ENCODE data around the gene PPP1R11. TPM values are rescaled to one million over a fixed set of nuclear protein-coding genes. Genes with fewer than 3 reads are reported as not detected.

The PPP1R11 gene
- total and polyA plus RNA-seq, 9 of the 15 experiments (the other 6 are each of a cell fraction or from before 2014, with no cell fraction given): 17.8 to 94.8 (median 44.6) TPM

DNA sequence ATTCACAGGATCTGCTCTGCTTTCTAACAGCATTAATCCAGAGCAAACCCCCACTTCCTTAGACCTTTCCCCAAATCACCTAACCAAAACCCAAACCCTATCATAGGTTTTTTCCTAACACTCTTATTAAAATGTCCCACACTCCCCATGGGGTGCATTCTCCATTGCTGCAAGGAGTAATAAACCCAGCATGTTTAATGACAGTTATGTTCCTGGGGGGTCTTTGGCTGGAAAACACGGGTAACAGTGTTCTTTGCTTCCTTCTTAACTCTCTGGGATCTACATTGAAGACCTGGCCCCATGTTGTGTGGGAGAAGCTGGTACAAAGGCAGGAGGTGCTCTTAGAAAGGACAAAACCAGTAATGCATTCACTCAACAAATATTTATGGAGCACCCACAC lies 29.8 kb downstream of the PPP1R11 start (continued):
- TF ChIP-seq, protein P1, sequence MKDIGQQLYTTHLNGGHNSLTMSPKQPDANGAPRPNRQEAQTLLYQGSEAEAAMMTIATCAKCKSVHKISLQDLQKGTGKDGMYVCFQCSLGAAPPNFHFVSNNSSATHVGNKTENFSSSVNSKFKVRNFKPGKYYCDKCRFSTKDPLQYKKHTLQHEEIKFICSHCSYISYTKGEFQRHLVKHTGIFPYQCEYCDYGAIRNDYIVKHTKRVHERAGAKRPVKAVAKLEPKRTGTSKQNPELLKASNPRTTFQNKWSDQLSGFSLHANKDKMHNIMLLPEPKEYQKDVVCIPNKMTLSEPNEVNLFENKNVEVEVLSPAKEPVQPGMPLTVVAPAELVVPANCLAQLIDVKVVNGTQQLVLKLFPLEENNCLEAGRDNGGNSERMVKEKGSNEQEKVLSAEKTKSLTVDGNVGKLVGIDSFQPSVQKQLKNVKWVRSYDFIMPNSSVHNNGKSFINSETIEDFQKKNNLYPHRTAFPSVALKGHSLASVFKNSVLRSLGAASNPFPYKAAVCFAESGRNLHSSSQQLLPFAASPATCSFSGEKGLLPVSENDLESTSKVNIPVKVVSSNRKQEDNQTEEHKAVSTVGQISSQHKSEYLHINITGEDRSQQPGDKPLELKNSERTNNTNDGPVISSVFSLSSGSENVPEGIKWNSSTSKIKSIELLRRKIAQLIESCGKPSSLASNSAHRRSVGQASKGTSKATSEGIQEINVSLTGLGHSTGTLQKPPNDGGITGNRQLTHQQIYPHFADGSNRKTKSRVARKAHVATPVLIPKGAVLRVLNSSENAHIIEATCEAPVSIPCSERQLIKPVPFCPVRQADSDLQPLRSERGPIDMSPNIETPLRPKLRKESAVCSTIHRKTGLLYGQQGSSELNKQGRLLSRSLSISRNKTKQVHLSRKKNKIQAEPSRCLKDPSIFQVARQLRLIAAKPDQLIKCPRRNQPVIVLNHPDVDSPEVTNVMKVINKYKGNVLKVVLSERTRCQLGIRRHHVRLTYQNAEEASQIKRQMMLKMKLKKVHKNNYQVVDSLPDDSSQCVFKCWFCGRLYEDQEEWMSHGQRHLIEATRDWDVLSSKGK (CRISPR knock-in tag; IDR thresholded peaks at IDR 0.05): no peak
- no peak for TF ChIP-seq NCOA1 (IDR thresholded peaks at IDR 0.05; ENCODE audit: low read depth)
- no peak for TF ChIP-seq MECOM (CRISPR knock-in tag; IDR thresholded peaks at IDR 0.05)

DNA sequence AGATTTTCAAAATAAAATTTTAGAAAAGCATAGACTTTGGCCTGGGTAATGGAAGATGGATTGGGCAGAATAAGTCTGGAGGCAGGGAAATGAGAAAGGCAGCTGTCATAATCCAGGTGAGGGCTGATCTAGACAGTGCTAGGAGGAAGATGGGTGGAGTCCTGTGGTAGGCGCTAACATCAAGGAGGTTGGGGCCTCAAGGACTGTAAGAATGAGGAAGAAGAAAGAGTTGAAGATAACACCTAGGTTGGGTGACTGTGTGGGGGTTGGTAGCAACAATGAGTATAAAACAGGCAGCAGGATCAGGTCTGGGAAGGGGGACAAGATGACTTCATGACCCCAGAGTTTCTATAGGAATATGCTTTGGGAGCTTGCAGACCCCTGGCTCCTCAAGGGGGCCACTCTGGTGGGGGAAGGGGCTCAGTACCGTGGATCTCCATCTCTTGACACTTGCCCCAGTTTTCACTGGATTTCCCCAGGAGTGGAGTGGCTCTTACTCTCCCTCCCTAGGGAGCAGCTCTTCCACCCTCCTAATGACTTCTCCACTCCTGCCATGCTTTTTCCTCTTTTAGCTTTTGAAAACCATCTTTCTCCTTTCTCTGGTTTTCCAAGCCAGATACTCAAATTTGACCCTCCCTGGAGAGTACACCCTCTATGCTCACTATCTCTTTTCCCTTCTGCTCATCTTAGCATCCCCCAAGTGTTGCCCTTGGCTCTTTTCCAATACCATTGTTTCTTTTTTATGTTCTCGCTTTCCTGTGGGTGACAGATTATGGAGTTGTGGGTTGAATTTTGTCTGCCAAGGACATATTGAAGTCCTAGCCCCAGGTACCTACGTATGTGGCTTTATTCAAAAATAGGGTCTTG lies 31.1 kb downstream of the PPP1R11 start:
- no peak for FAIRE-seq
- ChIA-PET CTCF (ENCODE audit: low intra/inter-chr PET ratio) (no interaction called here), POLR2A (no interaction called here)
- H4K20me1 ChIP-seq (replicated peaks; ENCODE audit: control insufficient read depth, insufficient read depth, low read length): no peaks in the 10 kb centered on the region
- ATAC-seq: peak; percentile 29; the same call in 1 of the 3 replicates
- H3K36me3 ChIP-seq (ENCODE audit: control insufficient read depth, insufficient read depth, low read length): no peaks in the 10 kb centered on the region
- peak in 2 of 4 experiments; percentile 40 to 47 for DNase-seq (ENCODE audit: extremely low read depth in 1 of 4, low spot score in 3 of 4)
- no peaks in the 10 kb centered on the region for H3K9me1 ChIP-seq (ENCODE audit: control insufficient read depth, insufficient read depth, low read length)
- intact Hi-C loops (cut with micrococcal nuclease) (no loop called here), in situ Hi-C loops (cut with MboI) (no loop called here)
- H3K79me2 ChIP-seq (ENCODE audit: control insufficient read depth, insufficient read depth, low read length): no peaks in the 10 kb centered on the region
- H3K9ac ChIP-seq (ENCODE audit: insufficient read depth in 1 of 2, low read depth in 2 of 2, low read length in 2 of 2): no peak overlapping the region
- peak overlapping the region; percentile 46; the same call in 1 of the 2 replicates for H2AFZ ChIP-seq (ENCODE audit: low read depth, low read length)
- H3K4me1 ChIP-seq (replicated peaks in 1 of 2; ENCODE audit: control insufficient read depth in 2 of 2, insufficient read depth in 2 of 2, low read length in 2 of 2): peaks cover 38 to 40% of the 10 kb centered on the region in 2 experiments
- H3K27ac ChIP-seq (ENCODE audit: extremely low read depth, low read depth, low read length): no peak overlapping the region
- peak overlapping the region; percentile 17; the same call in 1 of the 2 replicates for H3K4me2 ChIP-seq (ENCODE audit: insufficient read depth, low read length)
- no peak overlapping the region for H3K4me3 ChIP-seq
- no peaks in the 10 kb centered on the region for H3K9me3 ChIP-seq (replicated peaks; ENCODE audit: control insufficient read depth, insufficient read depth, low read depth, low read length)
- 17% methylated on average over 4 of the region's 4 CpGs for WGBS (ENCODE audit: insufficient coverage, low coverage, missing lambda C conversion rate)
- BruUV-seq (replicated peaks): no TSS peak
- H3K27me3 ChIP-seq (ENCODE audit: control insufficient read depth in 2 of 2, insufficient read depth in 2 of 2, low read length in 2 of 2): peaks cover 17 to 18% of the 10 kb centered on the region in 2 experiments; a peak in 4 of 5 replicates
- TF ChIP-seq LARP7 (IDR thresholded peaks at IDR 0.05): no peak
- TF ChIP-seq, protein P2, sequence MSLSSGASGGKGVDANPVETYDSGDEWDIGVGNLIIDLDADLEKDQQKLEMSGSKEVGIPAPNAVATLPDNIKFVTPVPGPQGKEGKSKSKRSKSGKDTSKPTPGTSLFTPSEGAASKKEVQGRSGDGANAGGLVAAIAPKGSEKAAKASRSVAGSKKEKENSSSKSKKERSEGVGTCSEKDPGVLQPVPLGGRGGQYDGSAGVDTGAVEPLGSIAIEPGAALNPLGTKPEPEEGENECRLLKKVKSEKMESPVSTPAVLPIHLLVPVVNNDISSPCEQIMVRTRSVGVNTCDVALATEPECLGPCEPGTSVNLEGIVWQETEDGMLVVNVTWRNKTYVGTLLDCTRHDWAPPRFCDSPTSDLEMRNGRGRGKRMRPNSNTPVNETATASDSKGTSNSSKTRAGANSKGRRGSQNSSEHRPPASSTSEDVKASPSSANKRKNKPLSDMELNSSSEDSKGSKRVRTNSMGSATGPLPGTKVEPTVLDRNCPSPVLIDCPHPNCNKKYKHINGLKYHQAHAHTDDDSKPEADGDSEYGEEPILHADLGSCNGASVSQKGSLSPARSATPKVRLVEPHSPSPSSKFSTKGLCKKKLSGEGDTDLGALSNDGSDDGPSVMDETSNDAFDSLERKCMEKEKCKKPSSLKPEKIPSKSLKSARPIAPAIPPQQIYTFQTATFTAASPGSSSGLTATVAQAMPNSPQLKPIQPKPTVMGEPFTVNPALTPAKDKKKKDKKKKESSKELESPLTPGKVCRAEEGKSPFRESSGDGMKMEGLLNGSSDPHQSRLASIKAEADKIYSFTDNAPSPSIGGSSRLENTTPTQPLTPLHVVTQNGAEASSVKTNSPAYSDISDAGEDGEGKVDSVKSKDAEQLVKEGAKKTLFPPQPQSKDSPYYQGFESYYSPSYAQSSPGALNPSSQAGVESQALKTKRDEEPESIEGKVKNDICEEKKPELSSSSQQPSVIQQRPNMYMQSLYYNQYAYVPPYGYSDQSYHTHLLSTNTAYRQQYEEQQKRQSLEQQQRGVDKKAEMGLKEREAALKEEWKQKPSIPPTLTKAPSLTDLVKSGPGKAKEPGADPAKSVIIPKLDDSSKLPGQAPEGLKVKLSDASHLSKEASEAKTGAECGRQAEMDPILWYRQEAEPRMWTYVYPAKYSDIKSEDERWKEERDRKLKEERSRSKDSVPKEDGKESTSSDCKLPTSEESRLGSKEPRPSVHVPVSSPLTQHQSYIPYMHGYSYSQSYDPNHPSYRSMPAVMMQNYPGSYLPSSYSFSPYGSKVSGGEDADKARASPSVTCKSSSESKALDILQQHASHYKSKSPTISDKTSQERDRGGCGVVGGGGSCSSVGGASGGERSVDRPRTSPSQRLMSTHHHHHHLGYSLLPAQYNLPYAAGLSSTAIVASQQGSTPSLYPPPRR (CRISPR knock-in tag; IDR thresholded peaks at IDR 0.05; ENCODE audit: borderline replicate concordance): no peak
- TF ChIP-seq ZNF444 (CRISPR knock-in tag; IDR thresholded peaks at IDR 0.05): no peak
- TF ChIP-seq, protein P3, sequence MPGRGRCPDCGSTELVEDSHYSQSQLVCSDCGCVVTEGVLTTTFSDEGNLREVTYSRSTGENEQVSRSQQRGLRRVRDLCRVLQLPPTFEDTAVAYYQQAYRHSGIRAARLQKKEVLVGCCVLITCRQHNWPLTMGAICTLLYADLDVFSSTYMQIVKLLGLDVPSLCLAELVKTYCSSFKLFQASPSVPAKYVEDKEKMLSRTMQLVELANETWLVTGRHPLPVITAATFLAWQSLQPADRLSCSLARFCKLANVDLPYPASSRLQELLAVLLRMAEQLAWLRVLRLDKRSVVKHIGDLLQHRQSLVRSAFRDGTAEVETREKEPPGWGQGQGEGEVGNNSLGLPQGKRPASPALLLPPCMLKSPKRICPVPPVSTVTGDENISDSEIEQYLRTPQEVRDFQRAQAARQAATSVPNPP (IDR thresholded peaks at IDR 0.05; ENCODE audit: borderline replicate concordance, insufficient read depth, insufficient read length): no peak
- no peak for TF ChIP-seq CBFA2T2 (conservative IDR thresholded peaks at IDR 0.05)
